HG02623 (cell line): ENCODE measurements around the gene CAMK2A.

Source experiments
- ATAC-seq: cut with Tn5 transposase; IDR thresholded peaks from one replicate; pipeline ENCODE4 v1.9.1; 2021; ENCODE audit warnings: moderate library complexity; ENCODE audit not compliant: unreplicated experiment

CAMK2A gene

GRCh38 chr5:150289551-150290390, at the start of gene CAMK2A:
Gene CAMK2A (minus strand): TSS chr5:150289773. CDS start chr5:150289625, 148 bp downstream.
- ATAC-seq, result no peak

- ATAC-seq, result no peak
Measured at GRCh38 chr5:150339165-150339564, 49.6 kb upstream of the CAMK2A start.

- no peak for ATAC-seq
Measured at GRCh38 chr5:150338546-150338945, 49.0 kb upstream of the CAMK2A start.

- ATAC-seq, result no peak
Measured at GRCh38 chr5:150335778-150336177, 46.2 kb upstream of the CAMK2A start.

- no peak for ATAC-seq
Measured at GRCh38 chr5:150333400-150333799, 43.8 kb upstream of the CAMK2A start.

- no peak for ATAC-seq
Measured at GRCh38 chr5:150329881-150330876, 40.6 kb upstream of the CAMK2A start.

GRCh38 chr5:150329038-150329437, 39.5 kb upstream of the CAMK2A start:
- ATAC-seq, result no peak

- ATAC-seq, result no peak
Measured at GRCh38 chr5:150328515-150328914, 38.9 kb upstream of the CAMK2A start.

GRCh38 chr5:150327139-150327538, 37.6 kb upstream of the CAMK2A start:
- no peak for ATAC-seq

- ATAC-seq, result no peak
Measured at GRCh38 chr5:150326707-150327106, 37.1 kb upstream of the CAMK2A start.

GRCh38 chr5:150325426-150325825, 35.9 kb upstream of the CAMK2A start:
- no peak for ATAC-seq

GRCh38 chr5:150323819-150324218, 34.2 kb upstream of the CAMK2A start:
- no peak for ATAC-seq

- ATAC-seq, result no peak
Measured at GRCh38 chr5:150323092-150323491, 33.5 kb upstream of the CAMK2A start.

- no peak for ATAC-seq
Measured at GRCh38 chr5:150322202-150322601, 32.6 kb upstream of the CAMK2A start.

- ATAC-seq, result no peak
Measured at GRCh38 chr5:150321784-150322183, 32.2 kb upstream of the CAMK2A start.

GRCh38 chr5:150321211-150321610, 31.6 kb upstream of the CAMK2A start:
- ATAC-seq, result no peak

- ATAC-seq, result no peak
Measured at GRCh38 chr5:150320044-150320613, 30.6 kb upstream of the CAMK2A start.

- ATAC-seq, result no peak
Measured at GRCh38 chr5:150319484-150319790, 29.9 kb upstream of the CAMK2A start.

GRCh38 chr5:150318613-150319483, 29.3 kb upstream of the CAMK2A start:
- no peak for ATAC-seq
